HG02943 (cell line): ENCODE data around the gene IFNA13.

Source experiments
- ATAC-seq: cut with Tn5 transposase; IDR thresholded peaks from one replicate; pipeline ENCODE4 v1.9.1; 2021; ENCODE audit warnings: mild to moderate bottlenecking, low read depth, moderate library complexity; ENCODE audit not compliant: unreplicated experiment

The IFNA13 gene

GRCh38 chr9:21362287-21362686, 5.6 kb downstream of the IFNA13 start:
- ATAC-seq: no peak

- peak; percentile 78 for ATAC-seq
Observed at GRCh38 chr9:21357479-21358460, 10.1 kb downstream of the IFNA13 start.

- ATAC-seq: no peak
Observed at GRCh38 chr9:21350787-21351186, 17.1 kb downstream of the IFNA13 start, which contains the start of gene IFNA6. TSS of gene IFNA6 (minus strand) at chr9:21350887. CDS start at chr9:21350887, 0 bp downstream.

GRCh38 chr9:21348430-21348970, 19.4 kb downstream of the IFNA13 start:
- ATAC-seq: no peak

GRCh38 chr9:21340735-21341134, 27.1 kb downstream of the IFNA13 start:
- ATAC-seq: no peak

- ATAC-seq: no peak
Observed at GRCh38 chr9:21336457-21336856, 31.4 kb downstream of the IFNA13 start.

- ATAC-seq: peak; percentile 86
Observed at GRCh38 chr9:21334701-21335632, 32.9 kb downstream of the IFNA13 start, which contains the start of gene KLHL9. TSS of gene KLHL9 (minus strand) at chr9:21335404. CDS start at chr9:21334859, 545 bp downstream.

GRCh38 chr9:21333226-21333625, 34.6 kb downstream of the IFNA13 start:
- no peak for ATAC-seq

GRCh38 chr9:21331676-21332402, 36.0 kb downstream of the IFNA13 start:
- ATAC-seq: no peak

GRCh38 chr9:21326526-21327139, 41.2 kb downstream of the IFNA13 start:
- ATAC-seq: peak; percentile 71

GRCh38 chr9:21324047-21324446, 43.8 kb downstream of the IFNA13 start:
- no peak for ATAC-seq

GRCh38 chr9:21322911-21323461, 44.9 kb downstream of the IFNA13 start:
- ATAC-seq: no peak

- no peak for ATAC-seq
Observed at GRCh38 chr9:21320465-21320864, 47.4 kb downstream of the IFNA13 start.

- ATAC-seq: no peak
Observed at GRCh38 chr9:21317956-21318923, 49.6 kb downstream of the IFNA13 start.
